Vagina (tissue), 2 donors: Measurements from ENCODE around the gene MAB21L4. TPM values are rescaled to one million over a fixed set of nuclear protein-coding genes. Genes with fewer than 3 reads are reported as not detected.

Experiments
- DNase-seq, 2 donors: peaks; one replicate each; pipeline ENCODE4 v3.0.0-alpha.2; 2017; ENCODE audit errors: extremely low spot score in 2 of 2
- H3K27ac ChIP-seq: fragments of 200-600 bp; sonication (generic); one replicate; pipeline ENCODE4 v1.5.1; 2019
- H3K27me3 ChIP-seq: fragments of 200-600 bp; sonication (generic); one replicate; pipeline ENCODE4 v1.5.1; 2019
- H3K36me3 ChIP-seq, 2 donors: fragments of 200-600 bp; sonication (generic); one replicate each; pipeline ENCODE4 v1.5.1; 2017 to 2019
- H3K4me1 ChIP-seq: fragments of 200-600 bp; sonication (generic); one replicate; pipeline ENCODE4 v1.5.1; 2019
- H3K4me3 ChIP-seq, 2 donors: fragments of 200-600 bp; sonication (generic); 1 replicate in 1 of 2; 2 replicates in 1 of 2; pipeline ENCODE4 v1.5.1; 2016 to 2019
- H3K9me3 ChIP-seq: fragments of 200-600 bp; sonication (generic); one replicate; pipeline ENCODE4 v1.5.1; 2019
- CTCF ChIP-seq, 3 experiments: fragments of 450-650 bp in 2 of 3; fragments of 200-600 bp in 1 of 3; sonication (generic) in 1 of 3; IDR thresholded peaks; one replicate each; pipeline ENCODE4 v1.5.1; 2017 to 2019; ENCODE audit warnings: antibody characterized with exemption in 3 of 3, mild to moderate bottlenecking in 2 of 3, moderate library complexity in 2 of 3
- POLR2A ChIP-seq, 2 donors: fragments of 450-650 bp; IDR thresholded peaks; one replicate each; pipeline ENCODE4 v1.6.1; 2017; ENCODE audit warnings: antibody characterized with exemption in 2 of 2, mild to moderate bottlenecking in 2 of 2, moderate library complexity in 2 of 2
- POLR2AphosphoS5 ChIP-seq, 2 donors: sonication (generic); formaldehyde crosslinking; IDR thresholded peaks; one replicate each; pipeline ENCODE4 v1.9.0; 2017; ENCODE audit warnings: antibody characterized with exemption in 2 of 2, mild to moderate bottlenecking in 2 of 2, low read depth in 1 of 2; ENCODE audit not compliant: insufficient read depth in 1 of 2
- intact Hi-C: fragments of 100-400 bp; cut with DNase I; formaldehyde crosslinking; loops from one replicate; pipeline ENCODE4 v1.15.1; 2023
- total RNA-seq: library from RNA; depleted of rRNA; stranded (reverse); fragments of >200 nt; gene quantifications from one replicate; pipeline ENCODE4 v1.2.3, GENCODE V29; 2016

Gene MAB21L4
- total RNA-seq, 1 donor from 2014 or later: 21.1 TPM

- Histone ChIP-seq H3K4me3 (peak overlapping the region in 1 of 2 donors; percentile 19), H3K4me1 (peaks cover 19% of the 10 kb centered on the region), H3K27ac (no peak overlapping the region), H3K36me3 (no peaks in the 10 kb centered on the region), H3K9me3 (no peaks in the 10 kb centered on the region), H3K27me3 (no peaks in the 10 kb centered on the region)
- no peak for DNase-seq
- TF ChIP-seq POLR2AphosphoS5 (IDR thresholded peaks at IDR 0.05; ENCODE audit: insufficient read depth in 1 of 2, low read depth in 1 of 2): no peak
- no peak for TF ChIP-seq CTCF (IDR thresholded peaks at IDR 0.05)
- TF ChIP-seq POLR2A (IDR thresholded peaks at IDR 0.05): no peak
- intact Hi-C loops: no loop called here
These were observed 4.2 kb downstream of the MAB21L4 start for GRCh38 chr2:240891492-240892340.

GRCh38 chr2:240890691-240891090 is 5.3 kb downstream of the MAB21L4 start:
- peaks cover 12% of the 10 kb centered on the region for H3K4me1 ChIP-seq
- intact Hi-C loops: no loop called here
- H3K36me3 ChIP-seq: no peaks in the 10 kb centered on the region
- H3K27ac ChIP-seq: no peak overlapping the region
- no peaks in the 10 kb centered on the region for H3K27me3 ChIP-seq
- no peak for TF ChIP-seq POLR2AphosphoS5 (IDR thresholded peaks at IDR 0.05; ENCODE audit: insufficient read depth in 1 of 2, low read depth in 1 of 2)
- TF ChIP-seq CTCF (IDR thresholded peaks at IDR 0.05): no peak
- no peak for TF ChIP-seq POLR2A (IDR thresholded peaks at IDR 0.05)
- H3K4me3 ChIP-seq: no peak overlapping the region
- H3K9me3 ChIP-seq: no peaks in the 10 kb centered on the region
- no peak for DNase-seq

- no peak for TF ChIP-seq POLR2A (IDR thresholded peaks at IDR 0.05)
- no peak for TF ChIP-seq CTCF (IDR thresholded peaks at IDR 0.05)
- no peak for TF ChIP-seq POLR2AphosphoS5 (IDR thresholded peaks at IDR 0.05; ENCODE audit: insufficient read depth in 1 of 2, low read depth in 1 of 2)
- Histone ChIP-seq H3K9me3 (no peaks in the 10 kb centered on the region), H3K27ac (no peak overlapping the region), H3K27me3 (no peaks in the 10 kb centered on the region), H3K4me1 (peaks cover 12% of the 10 kb centered on the region), H3K36me3 (no peaks in the 10 kb centered on the region), H3K4me3 (no peak overlapping the region)
- intact Hi-C loops: no loop called here
- no peak for DNase-seq
These were observed 6.1 kb downstream of the MAB21L4 start for GRCh38 chr2:240889601-240890560.

- H3K4me3 ChIP-seq: no peak overlapping the region
- H3K27me3 ChIP-seq: no peaks in the 10 kb centered on the region
- intact Hi-C loops: no loop called here
- H3K27ac ChIP-seq: no peak overlapping the region
- no peak for TF ChIP-seq POLR2AphosphoS5 (IDR thresholded peaks at IDR 0.05; ENCODE audit: insufficient read depth in 1 of 2, low read depth in 1 of 2)
- TF ChIP-seq POLR2A (IDR thresholded peaks at IDR 0.05): no peak
- TF ChIP-seq CTCF (IDR thresholded peaks at IDR 0.05): no peak
- H3K9me3 ChIP-seq: no peaks in the 10 kb centered on the region
- H3K36me3 ChIP-seq: no peaks in the 10 kb centered on the region
- no peak for DNase-seq
- peaks cover 12% of the 10 kb centered on the region for H3K4me1 ChIP-seq
These were observed 6.9 kb downstream of the MAB21L4 start for GRCh38 chr2:240888890-240889573.
